Measurements from ENCODE around the gene DDX39A.
"Not testable (repeated sequence)": the region's sequence is repeated elsewhere in the genome, so short reads cannot be mapped to it uniquely, and the experiment has no call there.

Gene DDX39A

DNA sequence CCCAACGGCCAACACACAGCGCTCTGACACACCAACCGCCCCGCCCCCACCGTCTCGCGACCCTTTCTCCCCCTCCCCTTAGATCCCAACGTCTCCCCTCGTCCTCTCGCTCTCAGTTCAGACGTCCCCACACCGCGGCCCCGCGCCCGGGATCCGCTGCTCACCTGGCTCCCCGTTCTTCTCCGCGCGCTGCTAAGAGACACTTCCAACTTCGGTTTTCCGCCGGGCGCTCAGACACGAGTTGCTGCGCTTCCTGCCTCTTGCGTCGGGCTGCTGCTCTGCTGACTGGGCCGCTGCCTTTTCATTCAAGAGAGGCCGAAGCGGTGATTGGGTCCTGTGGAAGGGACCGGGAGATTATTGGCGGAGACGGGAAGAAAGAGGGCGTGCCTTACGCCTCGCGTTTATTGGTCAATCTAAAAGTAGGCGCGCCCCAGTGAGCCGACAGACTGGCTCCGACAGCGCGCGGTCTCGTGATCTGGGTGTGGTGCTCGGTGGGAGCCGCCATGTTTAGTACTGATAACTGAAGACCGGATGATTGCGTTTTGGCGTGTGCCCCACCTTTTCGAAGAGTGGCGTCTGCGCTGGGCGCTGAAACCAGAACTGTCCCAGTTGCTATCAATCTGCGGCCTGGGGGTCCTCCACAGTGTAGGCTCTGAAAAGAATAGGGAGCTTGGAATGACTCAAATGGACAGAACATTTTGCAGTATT, at the start of gene DDX39A:
DDX39A (minus strand) TSS at position 236 of the 708 bp plus-strand sequence. CDS start 6,121 bp downstream, outside the sequence.
- DNase-seq = peak; percentile 99

GRCh38 chr19:14467816-14468215, 48.7 kb upstream of the DDX39A start:
- DNase-seq = no peak

DNA sequence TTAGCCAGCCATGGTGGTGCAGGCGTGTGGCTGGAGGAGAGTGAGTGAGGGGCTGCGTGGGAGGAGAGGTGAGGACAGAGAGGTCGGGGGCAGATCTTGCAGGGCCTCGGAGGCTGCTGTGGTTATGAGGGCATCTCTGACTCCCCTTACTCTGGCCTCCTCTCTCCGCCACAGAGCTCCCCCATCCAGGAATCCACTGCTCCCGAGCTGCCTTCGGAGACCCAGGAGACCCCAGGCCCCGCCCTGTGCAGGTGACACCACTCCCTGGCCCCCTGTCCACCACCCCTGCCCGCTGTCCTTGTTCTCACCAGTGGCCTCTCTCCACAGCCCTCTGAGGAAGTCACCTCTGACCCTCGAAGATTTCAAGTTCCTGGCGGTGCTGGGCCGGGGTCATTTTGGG, 48.2 kb upstream of the DDX39A start:
- no peak for DNase-seq

GRCh38 chr19:14463747-14464146, 44.6 kb upstream of the DDX39A start:
- DNase-seq = no peak

DNA sequence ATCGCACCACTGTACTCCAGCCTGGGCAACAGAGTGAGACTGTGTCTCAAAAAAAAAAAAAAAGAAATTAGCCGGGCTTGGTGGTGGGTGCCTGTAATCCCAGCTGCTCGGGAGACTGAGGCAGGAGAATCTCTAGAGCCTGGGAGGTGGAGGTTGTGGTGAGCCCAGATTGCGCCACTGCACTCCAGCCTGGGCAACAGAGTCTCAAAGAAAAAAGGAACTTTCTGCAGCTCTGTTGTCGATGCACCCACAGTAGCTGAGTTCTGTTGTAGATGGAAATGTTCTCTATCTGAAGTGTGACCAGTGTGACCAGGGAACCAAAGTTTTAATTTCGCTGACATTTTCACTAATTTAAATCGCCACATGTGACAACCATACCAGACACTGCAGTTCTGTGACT, 43.3 kb upstream of the DDX39A start:
- not testable (repeated sequence) for DNase-seq

GRCh38 chr19:14460935-14461334, 41.8 kb upstream of the DDX39A start:
- no peak for DNase-seq

DNA sequence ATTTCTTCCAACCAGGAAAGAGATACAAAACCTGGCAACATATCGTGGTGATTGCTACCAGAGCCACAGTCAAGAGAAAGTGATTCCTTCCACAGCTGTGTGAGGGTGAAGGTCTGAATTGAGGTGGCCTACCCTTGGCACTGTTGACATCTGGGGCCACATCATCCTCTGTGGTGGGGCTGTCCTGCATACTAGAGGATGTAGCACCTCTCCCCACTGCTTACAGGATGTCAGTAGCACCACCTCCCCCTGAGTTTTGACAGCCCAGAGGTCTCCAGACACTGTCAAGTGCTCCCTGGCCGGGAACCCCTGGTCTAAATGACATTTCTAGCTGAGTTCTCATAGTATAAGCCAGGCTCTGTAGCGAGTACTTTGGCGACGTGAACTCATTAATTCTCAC, 40.6 kb upstream of the DDX39A start:
- peak; percentile 64 for DNase-seq

DNA sequence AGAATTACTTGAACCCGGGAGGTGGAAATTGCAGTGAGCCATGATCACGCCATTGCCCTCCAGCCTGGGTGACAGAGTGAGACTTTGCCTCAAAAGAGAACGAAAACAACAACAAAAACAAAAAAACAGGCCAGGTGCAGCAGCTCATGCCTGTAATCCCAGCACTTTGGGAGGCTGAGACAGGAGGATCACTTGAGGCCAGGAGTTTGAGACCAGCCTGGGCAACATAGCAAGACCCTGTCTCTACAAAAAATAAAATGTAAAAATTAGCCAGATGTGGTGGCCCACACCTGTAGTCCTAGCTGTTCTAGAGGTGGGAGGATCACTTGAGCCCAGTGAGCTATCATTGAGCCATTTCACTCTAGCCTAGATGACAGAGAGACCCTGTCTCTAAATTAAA, 33.2 kb upstream of the DDX39A start:
- not testable (repeated sequence) for DNase-seq

GRCh38 chr19:14450876-14451275, 31.7 kb upstream of the DDX39A start:
- DNase-seq = no peak

DNA sequence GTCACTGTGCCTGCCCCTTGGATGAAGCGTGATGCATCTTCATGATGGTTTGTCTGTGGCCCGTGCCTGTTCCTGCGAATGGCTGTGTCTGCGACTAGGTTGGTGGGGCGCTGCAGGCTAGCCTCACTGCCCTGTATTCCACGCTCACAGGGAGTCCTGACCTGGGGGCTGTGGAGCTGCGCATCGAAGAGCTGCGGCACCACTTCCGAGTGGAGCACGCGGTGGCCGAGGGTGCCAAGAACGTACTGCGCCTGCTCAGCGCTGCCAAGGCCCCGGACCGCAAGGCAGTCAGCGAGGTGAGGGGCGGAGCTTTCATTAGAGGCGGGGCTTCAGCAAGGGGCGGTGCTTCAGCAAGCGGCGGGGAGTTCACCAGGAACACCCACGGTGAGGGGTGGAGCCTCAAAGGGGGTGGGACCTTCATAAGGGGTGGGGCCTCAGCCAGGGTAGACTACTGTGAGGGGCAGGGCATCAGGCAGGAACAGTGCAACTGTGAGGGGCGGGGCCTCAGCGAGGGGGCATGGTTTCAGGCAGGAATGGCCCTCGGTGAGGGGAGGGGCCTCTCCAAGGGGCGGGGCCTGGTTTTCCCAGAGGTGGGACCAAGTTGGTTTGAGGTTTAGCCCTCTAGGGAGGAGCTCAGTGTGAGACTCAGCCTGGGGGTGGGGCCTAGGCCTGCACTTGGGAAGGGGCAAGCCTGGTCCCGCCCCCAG, 31.2 kb upstream of the DDX39A start:
- DNase-seq = peak; percentile 74

DNA sequence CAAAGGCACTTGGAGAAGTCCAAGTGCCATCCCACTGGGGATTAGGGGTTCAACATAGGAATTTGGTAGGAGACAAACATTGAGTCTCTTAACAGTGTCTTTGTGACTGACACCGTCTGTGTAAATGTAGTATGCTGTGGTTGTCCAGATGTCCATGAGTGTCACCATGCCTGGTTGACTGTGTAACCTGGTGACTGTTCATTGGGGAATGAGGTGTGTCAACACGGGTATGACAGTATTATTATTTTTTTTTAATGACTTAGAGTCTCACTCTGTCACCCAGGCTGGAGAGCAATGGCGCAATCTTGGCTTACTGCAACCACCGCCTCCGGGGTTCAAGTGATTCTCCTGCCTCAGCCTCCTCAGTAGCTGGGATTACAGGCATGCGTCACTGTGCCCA, 30.2 kb upstream of the DDX39A start:
- no peak for DNase-seq

DNA sequence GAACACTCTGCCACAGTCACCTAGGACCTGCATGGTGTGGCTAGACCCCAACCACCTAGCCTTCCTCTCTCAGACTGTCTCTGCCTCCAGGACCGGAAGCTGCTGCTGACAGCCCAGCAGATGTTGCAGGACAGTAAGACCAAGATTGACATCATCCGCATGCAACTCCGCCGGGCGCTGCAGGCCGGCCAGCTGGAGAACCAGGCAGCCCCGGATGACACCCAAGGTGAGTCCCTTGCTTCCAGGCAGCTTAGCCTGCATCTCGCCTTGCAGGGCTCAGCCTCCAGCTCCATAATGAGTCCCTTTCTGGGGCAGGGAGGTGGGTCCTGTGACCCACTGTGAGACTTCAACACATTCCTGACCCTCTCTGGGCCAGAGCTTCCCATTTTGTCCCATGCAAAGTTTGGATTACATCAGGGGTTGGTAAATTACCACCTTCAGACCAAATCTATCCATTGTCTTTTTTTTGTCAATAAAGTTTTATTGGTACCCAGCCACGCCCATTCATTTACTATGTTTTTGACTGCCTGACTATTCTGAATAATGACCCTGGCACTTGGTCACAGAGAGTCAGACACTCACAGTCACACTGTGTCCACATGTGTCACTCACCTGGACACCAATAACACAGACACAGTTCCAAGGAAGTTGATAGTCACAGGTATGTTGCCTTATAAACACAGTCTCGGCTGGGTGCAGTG, 27.3 kb upstream of the DDX39A start:
- no peak for DNase-seq

DNA sequence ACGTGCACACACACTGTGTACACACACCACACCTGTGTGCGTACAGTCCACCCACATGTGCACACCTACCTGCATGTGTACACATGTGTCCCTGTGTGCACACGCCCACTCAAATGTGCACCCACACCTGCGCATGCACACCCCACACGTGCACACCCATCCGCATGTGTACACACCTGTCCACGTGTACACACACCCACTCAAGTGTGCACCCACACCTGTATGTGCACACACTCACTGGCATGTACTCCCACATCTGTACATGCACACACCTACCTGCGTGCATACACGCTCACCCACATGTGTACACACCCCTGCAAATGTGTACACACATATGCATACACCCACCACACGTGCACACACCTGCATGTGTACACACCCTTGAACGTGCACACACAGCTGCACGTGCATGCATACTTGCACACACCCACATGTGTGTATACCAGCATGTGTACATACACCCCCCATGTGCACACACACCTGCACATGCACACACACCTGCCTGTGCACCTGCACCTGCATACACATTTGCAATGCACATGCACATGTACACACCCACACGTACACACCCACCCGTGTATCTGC, 24.6 kb upstream of the DDX39A start:
- DNase-seq = no peak

- DNase-seq = no peak
Measured at GRCh38 chr19:14442891-14443631, 23.9 kb upstream of the DDX39A start.

DNA sequence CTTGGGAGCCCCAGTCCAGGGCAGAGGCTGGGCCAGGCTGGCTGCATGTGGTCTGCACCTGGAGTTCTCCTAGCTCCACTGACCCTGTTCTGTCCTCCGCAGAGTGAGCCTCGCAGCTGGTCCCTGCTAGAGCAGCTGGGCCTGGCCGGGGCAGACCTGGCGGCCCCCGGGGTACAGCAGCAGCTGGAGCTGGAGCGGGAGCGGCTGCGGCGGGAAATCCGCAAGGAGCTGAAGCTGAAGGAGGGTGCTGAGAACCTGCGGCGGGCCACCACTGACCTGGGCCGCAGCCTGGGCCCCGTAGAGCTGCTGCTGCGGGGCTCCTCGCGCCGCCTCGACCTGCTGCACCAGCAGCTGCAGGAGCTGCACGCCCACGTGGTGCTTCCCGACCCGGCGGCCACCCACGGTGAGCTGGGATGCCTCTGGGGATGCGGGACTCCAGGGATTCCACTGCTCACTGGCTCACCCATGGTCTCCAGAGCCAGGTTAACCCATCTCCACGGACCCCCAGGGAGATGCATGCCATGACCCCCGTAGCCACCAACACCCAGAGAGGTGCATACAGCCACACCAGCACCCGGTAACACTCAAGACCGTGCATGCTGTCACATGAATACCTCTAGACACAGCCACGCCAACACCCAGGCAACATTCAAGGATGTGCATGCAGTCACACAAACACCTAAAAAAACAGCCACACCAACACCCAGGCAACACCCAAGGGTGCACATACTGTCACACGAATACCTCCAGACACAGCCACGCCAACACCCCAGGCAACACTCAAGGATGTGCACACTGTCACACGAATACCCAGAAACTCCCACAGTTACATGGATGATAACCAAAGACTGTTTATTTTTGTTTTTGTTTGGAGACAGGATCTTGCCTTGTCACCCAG, 22.1 kb upstream of the DDX39A start:
- no peak for DNase-seq

- DNase-seq = peak; percentile 90
Measured at GRCh38 chr19:14440049-14440448, 20.9 kb upstream of the DDX39A start.

GRCh38 chr19:14439014-14439413, 19.9 kb upstream of the DDX39A start:
- DNase-seq = no peak

DNA sequence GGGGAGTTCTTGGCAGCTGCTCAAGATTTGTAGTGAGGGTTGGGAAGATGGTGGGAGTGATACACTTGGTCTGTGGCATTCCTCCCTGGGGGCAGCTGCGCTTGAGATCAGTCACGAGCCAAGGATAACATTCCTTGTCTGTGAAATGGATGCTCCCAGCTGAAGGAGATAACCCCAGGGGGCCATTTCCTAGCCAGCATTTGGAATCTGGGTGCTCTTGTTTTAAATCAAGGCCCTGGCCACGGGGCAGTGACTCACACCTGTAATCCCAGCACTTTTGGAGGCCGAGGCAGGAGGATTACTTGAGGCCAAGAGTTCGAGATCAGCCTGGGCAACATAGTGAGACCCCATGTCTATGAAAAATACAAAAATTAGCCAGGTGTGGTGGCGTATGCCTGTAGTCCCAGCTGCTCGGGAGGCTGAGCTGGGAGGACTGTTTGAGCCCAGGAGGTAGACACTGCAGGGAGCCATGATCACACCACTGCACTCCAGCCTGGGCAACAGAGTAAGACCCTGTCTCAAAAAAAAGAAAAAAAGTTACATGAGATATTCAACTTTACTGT, 18.5 kb upstream of the DDX39A start:
- no peak for DNase-seq

DNA sequence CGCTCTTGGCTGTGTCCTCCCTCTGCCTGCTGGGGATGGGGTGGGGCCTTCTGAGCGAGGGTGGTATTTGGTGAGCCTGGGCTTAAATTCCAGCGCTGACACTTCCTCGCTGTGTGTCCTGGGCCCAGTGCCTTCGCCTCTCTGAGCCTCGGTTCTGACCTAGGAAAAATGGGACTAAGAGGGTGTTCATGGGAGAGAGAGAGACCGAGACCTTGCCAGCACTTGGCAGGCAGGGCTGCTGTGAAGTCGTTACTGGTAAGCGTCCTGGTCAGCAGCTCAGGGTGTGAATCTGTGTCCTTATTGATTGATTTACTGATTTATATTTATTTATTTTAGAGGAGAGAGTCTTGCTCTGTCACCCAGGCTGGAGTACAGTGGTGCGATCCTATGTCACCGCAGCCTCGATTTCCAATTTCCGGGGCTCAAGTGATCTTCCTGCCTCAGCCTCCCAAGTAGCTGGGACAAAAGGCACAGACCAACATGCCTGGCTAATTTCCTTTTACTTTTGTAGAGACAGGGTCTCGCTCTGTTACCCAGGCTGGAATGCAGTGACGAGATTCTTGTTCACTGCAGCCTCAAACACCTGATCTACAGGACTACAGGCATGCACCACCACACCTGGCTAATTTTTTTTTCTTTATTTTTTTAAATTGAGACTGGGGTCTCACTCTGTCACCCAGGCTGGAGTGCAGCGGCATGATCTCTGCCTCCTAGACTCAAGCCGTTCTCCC, 16.3 kb upstream of the DDX39A start:
- no peak for DNase-seq

GRCh38 chr19:14434543-14435319, 15.6 kb upstream of the DDX39A start:
- peak; percentile 35 for DNase-seq

Measured in activated CD4-positive, alpha-beta T cell treated with anti-CD3 and anti-CD28 coated beads, Interleukin-2, Interleukin-6, amounts not matched to agents 100 ng/mL and 50 ng/mL, durations not matched to agents 16 hours and 8 hours (primary cell).